ENCODE results near the gene UBAC2. TPM values are rescaled to one million over a fixed set of nuclear protein-coding genes. Genes with fewer than 3 reads are reported as not detected.

The UBAC2 gene
- total and polyA plus RNA-seq, 2 of the 4 experiments (the other 2 are of a cell fraction), result 20.8 to 36.3 TPM

DNA sequence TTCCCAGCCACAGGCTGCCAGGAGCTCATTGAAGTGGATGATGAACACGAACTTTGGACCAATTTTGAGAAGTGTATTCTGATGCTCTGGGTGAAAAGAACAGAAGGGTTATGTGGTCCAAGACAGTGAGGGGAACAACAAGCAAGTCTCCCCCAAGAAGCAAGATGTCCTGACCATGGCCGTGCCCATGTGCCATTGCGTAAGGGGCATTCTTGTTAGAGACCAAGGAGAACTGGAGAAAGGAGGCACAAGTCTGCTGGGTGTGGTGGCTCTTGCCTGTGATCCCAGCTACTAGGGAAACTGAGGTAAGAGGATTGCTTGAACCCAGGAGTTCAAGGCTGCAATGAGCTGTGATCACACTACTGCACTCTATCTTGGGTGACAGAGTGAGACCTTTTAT, 27.0 kb upstream of the UBAC2 start:
- ATAC-seq (ENCODE audit: low read depth) (no peak), DNase-seq (no peak)
- Histone ChIP-seq H2BK5ac (ENCODE audit: low read depth, low read length, poor library complexity, severe bottlenecking) (no peak overlapping the region), H3K23ac (ENCODE audit: low read depth, low read length) (peak overlapping the region; percentile 56; the same call in 1 of the 2 replicates), H3K9me3 (ENCODE audit: control insufficient read depth, insufficient read depth, low read length) (no peaks in the 10 kb centered on the region), H2BK120ac (ENCODE audit: low read depth, low read length) (no peak overlapping the region), H3K4me1 (ENCODE audit: control insufficient read depth, insufficient read depth, low read length) (no peaks in the 10 kb centered on the region), H4K91ac (ENCODE audit: insufficient read depth, low read depth, low read length) (no peak overlapping the region), H3K27me3 (ENCODE audit: control insufficient read depth, insufficient read depth, low read length) (peaks cover 19% of the 10 kb centered on the region), H3K4ac (ENCODE audit: low read depth, low read length) (no peak overlapping the region), H3K9ac (ENCODE audit: low read depth, low read length) (no peak overlapping the region), H3K56ac (ENCODE audit: extremely low read depth, insufficient read depth, low read length) (no peak overlapping the region), H3K4me3 (ENCODE audit: insufficient read depth, low read depth, low read length) (no peak overlapping the region), H4K8ac (ENCODE audit: low read depth in 2 of 2, low read length in 2 of 2) (no peak overlapping the region), H3K4me2 (ENCODE audit: low read depth, low read length) (no peak overlapping the region), H3K14ac (replicated peaks; ENCODE audit: low read depth, low read length) (no peak overlapping the region), H2BK15ac (ENCODE audit: low read depth, low read length) (no peak overlapping the region), H2BK20ac (ENCODE audit: low read depth, low read length) (no peak overlapping the region), H2AK9ac (replicated peaks; ENCODE audit: low read depth, low read length, poor library complexity) (no peak overlapping the region), H4K5ac (ENCODE audit: low read depth, low read length) (no peak overlapping the region), H2AFZ (replicated peaks; ENCODE audit: low read length, poor library complexity) (no peak overlapping the region), H3K27ac (ENCODE audit: insufficient read depth, low read length) (no peak overlapping the region), H4K20me1 (ENCODE audit: insufficient read depth, low read length) (peaks cover 3% of the 10 kb centered on the region; the same call in 1 of the 2 replicates), H2AK5ac (ENCODE audit: low read depth, low read length) (no peak overlapping the region), H3K9me1 (ENCODE audit: insufficient read depth, low read length) (no peaks in the 10 kb centered on the region), H3K79me1 (ENCODE audit: low read depth in 1 of 2, low read length in 2 of 2) (no peaks in the 10 kb centered on the region), H3K36me3 (ENCODE audit: control insufficient read depth, insufficient read depth, low read length) (no peaks in the 10 kb centered on the region), H3K18ac (ENCODE audit: low read depth, low read length) (no peak overlapping the region)
- ChIA-PET CTCF (interaction anchor here (1.7 kb wide), 1 partner anchor 264 kb away, joined by 5 read pairs; no protein-coding TSS in a partner anchor), POLR2A (ENCODE audit: unreplicated experiment) (no interaction called here)
- TF ChIP-seq, protein P1, sequence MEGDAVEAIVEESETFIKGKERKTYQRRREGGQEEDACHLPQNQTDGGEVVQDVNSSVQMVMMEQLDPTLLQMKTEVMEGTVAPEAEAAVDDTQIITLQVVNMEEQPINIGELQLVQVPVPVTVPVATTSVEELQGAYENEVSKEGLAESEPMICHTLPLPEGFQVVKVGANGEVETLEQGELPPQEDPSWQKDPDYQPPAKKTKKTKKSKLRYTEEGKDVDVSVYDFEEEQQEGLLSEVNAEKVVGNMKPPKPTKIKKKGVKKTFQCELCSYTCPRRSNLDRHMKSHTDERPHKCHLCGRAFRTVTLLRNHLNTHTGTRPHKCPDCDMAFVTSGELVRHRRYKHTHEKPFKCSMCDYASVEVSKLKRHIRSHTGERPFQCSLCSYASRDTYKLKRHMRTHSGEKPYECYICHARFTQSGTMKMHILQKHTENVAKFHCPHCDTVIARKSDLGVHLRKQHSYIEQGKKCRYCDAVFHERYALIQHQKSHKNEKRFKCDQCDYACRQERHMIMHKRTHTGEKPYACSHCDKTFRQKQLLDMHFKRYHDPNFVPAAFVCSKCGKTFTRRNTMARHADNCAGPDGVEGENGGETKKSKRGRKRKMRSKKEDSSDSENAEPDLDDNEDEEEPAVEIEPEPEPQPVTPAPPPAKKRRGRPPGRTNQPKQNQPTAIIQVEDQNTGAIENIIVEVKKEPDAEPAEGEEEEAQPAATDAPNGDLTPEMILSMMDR (conservative IDR thresholded peaks at IDR 0.05; ENCODE audit: low read depth, low read length), result no peak
- no peak for TF ChIP-seq CHD1 (IDR thresholded peaks at IDR 0.05; ENCODE audit: low read depth, low read length)
- TF ChIP-seq, protein P2, sequence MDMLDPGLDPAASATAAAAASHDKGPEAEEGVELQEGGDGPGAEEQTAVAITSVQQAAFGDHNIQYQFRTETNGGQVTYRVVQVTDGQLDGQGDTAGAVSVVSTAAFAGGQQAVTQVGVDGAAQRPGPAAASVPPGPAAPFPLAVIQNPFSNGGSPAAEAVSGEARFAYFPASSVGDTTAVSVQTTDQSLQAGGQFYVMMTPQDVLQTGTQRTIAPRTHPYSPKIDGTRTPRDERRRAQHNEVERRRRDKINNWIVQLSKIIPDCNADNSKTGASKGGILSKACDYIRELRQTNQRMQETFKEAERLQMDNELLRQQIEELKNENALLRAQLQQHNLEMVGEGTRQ (IDR thresholded peaks at IDR 0.05; ENCODE audit: low read depth, low read length), result no peak
- no peak for TF ChIP-seq RFX5 (IDR thresholded peaks at IDR 0.05; ENCODE audit: low read depth, low read length)
- TF ChIP-seq FOS (IDR thresholded peaks at IDR 0.05; ENCODE audit: low read depth, low read length), result no peak
- TF ChIP-seq RCOR1 (IDR thresholded peaks at IDR 0.05; ENCODE audit: insufficient replicate concordance, low read length), result no peak
- TF ChIP-seq RAD21 (IDR thresholded peaks at IDR 0.05; ENCODE audit: low read length), result no peak
- TF ChIP-seq, protein P3, sequence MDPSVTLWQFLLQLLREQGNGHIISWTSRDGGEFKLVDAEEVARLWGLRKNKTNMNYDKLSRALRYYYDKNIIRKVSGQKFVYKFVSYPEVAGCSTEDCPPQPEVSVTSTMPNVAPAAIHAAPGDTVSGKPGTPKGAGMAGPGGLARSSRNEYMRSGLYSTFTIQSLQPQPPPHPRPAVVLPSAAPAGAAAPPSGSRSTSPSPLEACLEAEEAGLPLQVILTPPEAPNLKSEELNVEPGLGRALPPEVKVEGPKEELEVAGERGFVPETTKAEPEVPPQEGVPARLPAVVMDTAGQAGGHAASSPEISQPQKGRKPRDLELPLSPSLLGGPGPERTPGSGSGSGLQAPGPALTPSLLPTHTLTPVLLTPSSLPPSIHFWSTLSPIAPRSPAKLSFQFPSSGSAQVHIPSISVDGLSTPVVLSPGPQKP (IDR thresholded peaks at IDR 0.05; ENCODE audit: borderline replicate concordance, low read depth, low read length), result no peak
- no peak for TF ChIP-seq BHLHE40 (IDR thresholded peaks at IDR 0.05; ENCODE audit: low read depth, low read length)
- TF ChIP-seq MAZ (IDR thresholded peaks at IDR 0.05; ENCODE audit: borderline replicate concordance, low read depth, low read length), result no peak
- TF ChIP-seq CEBPB (IDR thresholded peaks at IDR 0.05; ENCODE audit: low read depth, low read length), result no peak
- no peak for TF ChIP-seq MAFK (IDR thresholded peaks at IDR 0.05; ENCODE audit: low read depth, low read length)
- no peak for TF ChIP-seq POLR2A (IDR thresholded peaks at IDR 0.05; ENCODE audit: low read depth, low read length)
- in situ Hi-C loops (cut with MboI; ENCODE audit: low sequenced_read_pairs), result no loop called here
- WGBS, 2 experiments (ENCODE audit: extremely low coverage in 2 of 2, insufficient read length in 1 of 2), result no CpG with 5 or more reads among the region's 3 CpGs
- BruUV-seq (replicated peaks), result no TSS peak
- intact Hi-C loops (cut with micrococcal nuclease), result no loop called here
- dilution Hi-C loops (cut with HindIII; ENCODE audit: low sequenced_read_pairs, unreplicated experiment), result no loop called here

Data from IMR-90 (cell line).